ENCODE measurements around the gene ATP2A3. TPM values are rescaled to one million over a fixed set of nuclear protein-coding genes. Genes with fewer than 3 reads are reported as not detected.

The ATP2A3 gene
- polyA plus RNA-seq, 3 donors: 6.9 to 46.5 (median 9.5) TPM

- Histone ChIP-seq H3K79me2 (ENCODE audit: insufficient read depth, low read length) (no peaks in the 10 kb centered on the region), H3K36me3 (replicated peaks in 1 of 2; ENCODE audit: control insufficient read depth in 1 of 2, insufficient read depth in 2 of 2, low read length in 2 of 2) (peaks cover 11 to 17% of the 10 kb centered on the region in 2 donors), H3K9ac (ENCODE audit: insufficient read depth, low read length, poor library complexity, severe bottlenecking) (peak overlapping the region; percentile 40), H3K27ac (ENCODE audit: low read depth in 1 of 2, low read length in 2 of 2) (peak overlapping the region; percentile 66 to 76), H4K20me1 (ENCODE audit: insufficient read depth, low read length) (no peaks in the 10 kb centered on the region), H2AFZ (ENCODE audit: insufficient read depth, low read depth, low read length, poor library complexity, severe bottlenecking) (no peak overlapping the region), H3K4me1 (ENCODE audit: control insufficient read depth in 1 of 2, insufficient read depth in 2 of 2, low read length in 2 of 2) (peaks cover 56 to 66% of the 10 kb centered on the region in 2 donors), H3K27me3 (ENCODE audit: control insufficient read depth in 2 of 2, insufficient read depth in 2 of 2, low read length in 2 of 2) (no peaks in the 10 kb centered on the region), H3K4me2 (replicated peaks; ENCODE audit: extremely low read depth, low read length, poor library complexity, severe bottlenecking) (peak overlapping the region; percentile 62), H3K9me3 (replicated peaks in 1 of 2; ENCODE audit: control insufficient read depth in 1 of 2, insufficient read depth in 1 of 2, low read length in 2 of 2) (no peaks in the 10 kb centered on the region), H3K4me3 (replicated peaks in 1 of 3; ENCODE audit: low read depth in 2 of 3, low read length in 3 of 3) (peak overlapping the region in 1 of 3 experiments; percentile 67)
- intact Hi-C loops (cut with micrococcal nuclease): no loop called here
- peak; percentile 81 to 86 (median 84) for DNase-seq
- 13% methylated on average over 10 of the region's 10 CpGs for WGBS (ENCODE audit: insufficient coverage)
- H3K4me3 Mint-ChIP-seq: peak overlapping the region; percentile 62 to 90
- TF ChIP-seq CTCF (IDR thresholded peaks at IDR 0.05): no peak
- peaks cover 8 to 19% (median 9%) of the 10 kb centered on the region in 3 donors for H3K27me3 Mint-ChIP-seq (ENCODE audit: low read depth in 3 of 3)
- H3K4me1 Mint-ChIP-seq: peaks cover 53% of the 10 kb centered on the region
- peaks cover 36 to 42% of the 10 kb centered on the region in 2 donors for H3K36me3 Mint-ChIP-seq
- peak overlapping the region; percentile 81 to 97 (median 90) for H3K27ac Mint-ChIP-seq
- peaks cover 0 to 2% (median 0%) of the 10 kb centered on the region in 7 donors for H3K9me3 Mint-ChIP-seq
These were observed 77.5 kb downstream of the ATP2A3 start for GRCh38 chr17:3886776-3887175.

- no peak overlapping the region for H2AFZ ChIP-seq (ENCODE audit: insufficient read depth, low read depth, low read length, poor library complexity, severe bottlenecking)
- Mint-ChIP-seq H3K27me3 (ENCODE audit: low read depth in 3 of 3) (peaks cover 1 to 13% (median 5%) of the 10 kb centered on the region in 3 donors), H3K9me3 (peaks cover 0 to 2% (median 0%) of the 10 kb centered on the region in 7 donors), H3K4me3 (peak overlapping the region; percentile 62 to 90), H3K36me3 (peaks cover 35 to 43% of the 10 kb centered on the region in 2 donors), H3K27ac (peak overlapping the region in 5 of 7 donors; percentile 61 to 97 (median 90)), H3K4me1 (peaks cover 45% of the 10 kb centered on the region)
- DNase-seq: peak in 2 of 3 donors; percentile 31 to 35
- no peaks in the 10 kb centered on the region for H4K20me1 ChIP-seq (ENCODE audit: insufficient read depth, low read length)
- intact Hi-C loops (cut with micrococcal nuclease): no loop called here
- no peak overlapping the region for H3K27ac ChIP-seq (ENCODE audit: low read depth in 1 of 2, low read length in 2 of 2)
- peaks cover 11 to 17% of the 10 kb centered on the region in 2 donors for H3K36me3 ChIP-seq (replicated peaks in 1 of 2; ENCODE audit: control insufficient read depth in 1 of 2, insufficient read depth in 2 of 2, low read length in 2 of 2)
- peak overlapping the region; percentile 15 for H3K4me2 ChIP-seq (replicated peaks; ENCODE audit: extremely low read depth, low read length, poor library complexity, severe bottlenecking)
- peaks cover 48 to 58% of the 10 kb centered on the region in 2 donors for H3K4me1 ChIP-seq (ENCODE audit: control insufficient read depth in 1 of 2, insufficient read depth in 2 of 2, low read length in 2 of 2)
- WGBS (ENCODE audit: insufficient coverage): 70% methylated on average over 3 of the region's 4 CpGs
- no peak for TF ChIP-seq CTCF (IDR thresholded peaks at IDR 0.05)
- no peaks in the 10 kb centered on the region for H3K27me3 ChIP-seq (ENCODE audit: control insufficient read depth in 2 of 2, insufficient read depth in 2 of 2, low read length in 2 of 2)
- no peaks in the 10 kb centered on the region for H3K79me2 ChIP-seq (ENCODE audit: insufficient read depth, low read length)
- no peaks in the 10 kb centered on the region for H3K9me3 ChIP-seq (replicated peaks in 1 of 2; ENCODE audit: control insufficient read depth in 1 of 2, insufficient read depth in 1 of 2, low read length in 2 of 2)
- no peak overlapping the region for H3K9ac ChIP-seq (ENCODE audit: insufficient read depth, low read length, poor library complexity, severe bottlenecking)
- peak overlapping the region in 1 of 3 experiments; percentile 67 for H3K4me3 ChIP-seq (replicated peaks in 1 of 3; ENCODE audit: low read depth in 2 of 3, low read length in 3 of 3)
These were observed 78.3 kb downstream of the ATP2A3 start for GRCh38 chr17:3885970-3886369.

Measured in CD14-positive monocyte (primary cell).